ENCODE data around the gene TMX1. TPM values are rescaled to one million over a fixed set of nuclear protein-coding genes. Genes with fewer than 3 reads are reported as not detected.

The TMX1 gene
- total and polyA plus RNA-seq, 12 donors, result 4.0 to 14.5 (median 6.6) TPM

DNA sequence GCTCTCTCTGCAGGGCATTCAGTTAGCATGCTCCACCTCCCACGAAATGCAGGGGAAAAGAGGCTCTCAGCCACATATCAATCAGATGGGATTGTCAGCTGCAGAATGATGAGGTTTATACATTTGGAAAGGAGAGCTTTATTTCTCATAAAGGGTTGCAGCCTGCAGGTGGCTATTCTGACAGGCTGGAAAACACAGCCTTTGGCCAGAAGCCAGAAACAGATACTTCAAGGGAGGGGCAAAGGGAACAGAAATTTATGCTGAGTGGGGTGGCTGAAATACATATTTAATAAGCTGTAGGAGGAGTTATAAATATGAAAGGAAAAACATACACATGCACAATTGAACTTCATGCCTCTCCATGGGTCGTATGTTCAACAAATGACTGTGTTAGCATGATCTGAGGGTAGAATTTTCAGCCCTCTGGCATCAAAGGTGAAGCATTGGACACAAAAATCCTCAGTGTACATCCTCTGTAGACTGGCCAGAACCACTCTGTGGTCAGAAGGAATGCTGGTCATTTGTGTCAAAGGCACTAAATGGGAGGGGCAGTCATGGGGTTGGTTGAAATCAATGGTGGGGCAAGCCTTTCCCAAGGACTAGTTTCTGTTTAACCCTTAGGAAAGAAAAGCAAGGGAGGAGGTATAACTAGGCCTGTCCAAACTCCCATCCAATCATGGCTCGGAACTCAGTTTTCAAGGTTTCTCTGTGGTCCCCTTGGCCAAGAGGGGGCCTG is 62.4 kb downstream of the TMX1 start:
- intact Hi-C loops (cut with DNase I), result no loop called here
- ATAC-seq, result peak in 2 of 8 donors; percentile 27 to 31

DNA sequence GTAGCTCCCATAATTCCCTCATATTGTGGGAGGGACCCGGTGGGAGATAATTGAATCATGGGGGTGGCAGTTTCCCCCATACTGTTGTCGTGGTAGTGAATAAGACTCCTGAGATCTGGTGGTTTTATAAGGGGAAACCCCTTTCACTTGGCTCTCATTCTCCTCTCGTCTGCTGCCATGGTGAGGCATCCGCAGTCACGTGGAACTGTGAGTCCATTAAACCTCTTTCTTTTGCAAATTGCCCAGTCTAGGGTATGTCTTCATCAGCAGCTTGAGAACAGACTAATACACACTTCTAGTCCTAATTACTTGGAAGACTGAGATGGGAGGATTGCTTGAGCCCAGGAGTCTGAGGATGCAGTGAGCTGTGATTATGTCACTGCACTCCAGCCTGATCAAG is 64.4 kb downstream of the TMX1 start:
- H3K4me3 ChIP-seq, result no peak overlapping the region
- 88 to 94% methylated on average over 5 of the region's 5 CpGs for WGBS, 2 donors

More for the DNA sequence above, 62.4 kb downstream of the TMX1 start:
- Histone ChIP-seq H3K4me1 (peaks cover 0 to 29% (median 6%) of the 10 kb centered on the region in 9 donors), H3K9me3 (no peaks in the 10 kb centered on the region), H3K27ac (no peak overlapping the region), H3K27me3 (no peaks in the 10 kb centered on the region), H3K36me3 (no peaks in the 10 kb centered on the region), H3K4me3 (no peak overlapping the region)
- 82 to 88% methylated on average over 3 of the region's 3 CpGs for WGBS, 2 donors
- no peak for DNase-seq
- TF ChIP-seq, protein P1, sequence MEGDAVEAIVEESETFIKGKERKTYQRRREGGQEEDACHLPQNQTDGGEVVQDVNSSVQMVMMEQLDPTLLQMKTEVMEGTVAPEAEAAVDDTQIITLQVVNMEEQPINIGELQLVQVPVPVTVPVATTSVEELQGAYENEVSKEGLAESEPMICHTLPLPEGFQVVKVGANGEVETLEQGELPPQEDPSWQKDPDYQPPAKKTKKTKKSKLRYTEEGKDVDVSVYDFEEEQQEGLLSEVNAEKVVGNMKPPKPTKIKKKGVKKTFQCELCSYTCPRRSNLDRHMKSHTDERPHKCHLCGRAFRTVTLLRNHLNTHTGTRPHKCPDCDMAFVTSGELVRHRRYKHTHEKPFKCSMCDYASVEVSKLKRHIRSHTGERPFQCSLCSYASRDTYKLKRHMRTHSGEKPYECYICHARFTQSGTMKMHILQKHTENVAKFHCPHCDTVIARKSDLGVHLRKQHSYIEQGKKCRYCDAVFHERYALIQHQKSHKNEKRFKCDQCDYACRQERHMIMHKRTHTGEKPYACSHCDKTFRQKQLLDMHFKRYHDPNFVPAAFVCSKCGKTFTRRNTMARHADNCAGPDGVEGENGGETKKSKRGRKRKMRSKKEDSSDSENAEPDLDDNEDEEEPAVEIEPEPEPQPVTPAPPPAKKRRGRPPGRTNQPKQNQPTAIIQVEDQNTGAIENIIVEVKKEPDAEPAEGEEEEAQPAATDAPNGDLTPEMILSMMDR (IDR thresholded peaks at IDR 0.05), result no peak

GRCh38 chr14:51304941-51305340 is 64.9 kb downstream of the TMX1 start:
- peaks cover 0 to 27% (median 4%) of the 10 kb centered on the region in 9 donors for H3K4me1 ChIP-seq
- no peak overlapping the region for H3K4me3 ChIP-seq
- 80 to 81% methylated on average over 4 of the region's 4 CpGs for WGBS, 2 donors
- H3K36me3 ChIP-seq, result no peaks in the 10 kb centered on the region
- ATAC-seq (no peak), DNase-seq (no peak)
- H3K27ac ChIP-seq, result no peak overlapping the region
- intact Hi-C loops (cut with DNase I), result no loop called here
- no peaks in the 10 kb centered on the region for H3K9me3 ChIP-seq
- TF ChIP-seq, protein P1 (IDR thresholded peaks at IDR 0.05), result no peak
- H3K27me3 ChIP-seq, result no peaks in the 10 kb centered on the region

More for the DNA sequence above, 64.4 kb downstream of the TMX1 start:
- no peaks in the 10 kb centered on the region for H3K36me3 ChIP-seq
- TF ChIP-seq, protein P1 (IDR thresholded peaks at IDR 0.05), result no peak
- no peaks in the 10 kb centered on the region for H3K9me3 ChIP-seq
- H3K27ac ChIP-seq, result no peak overlapping the region
- no peak for ATAC-seq
- H3K4me1 ChIP-seq, result peaks cover 0 to 29% (median 4%) of the 10 kb centered on the region in 9 donors
- intact Hi-C loops (cut with DNase I), result no loop called here
- no peak for DNase-seq
- no peaks in the 10 kb centered on the region for H3K27me3 ChIP-seq

DNA sequence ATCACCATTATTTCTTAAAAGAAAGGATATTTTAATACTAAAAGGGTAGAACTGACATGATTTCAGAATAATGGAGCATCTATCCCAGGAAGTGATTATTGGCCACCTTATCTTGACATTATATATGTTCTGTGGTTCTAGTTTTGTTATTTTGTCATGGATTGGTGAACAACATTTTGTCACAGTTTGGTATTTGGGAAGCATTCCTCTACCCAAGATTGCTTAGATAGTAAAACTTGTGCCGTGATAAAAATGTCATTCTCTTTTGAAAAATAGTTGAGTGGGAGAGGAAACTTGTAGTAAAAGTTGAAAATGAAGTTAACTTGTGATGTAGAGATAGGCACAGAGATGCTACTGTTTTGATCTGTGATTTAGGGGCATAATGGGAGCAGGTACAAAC is 65.7 kb downstream of the TMX1 start:
- intact Hi-C loops (cut with DNase I), result no loop called here
- WGBS, 2 donors, result 97 to 100% methylated on average over 1 of the region's 1 CpG
- DNase-seq (no peak), ATAC-seq (no peak)
- Histone ChIP-seq H3K9me3 (no peaks in the 10 kb centered on the region), H3K27me3 (no peaks in the 10 kb centered on the region), H3K36me3 (no peaks in the 10 kb centered on the region), H3K4me1 (peaks cover 0 to 36% (median 9%) of the 10 kb centered on the region in 9 donors), H3K27ac (no peak overlapping the region), H3K4me3 (no peak overlapping the region)
- TF ChIP-seq, protein P1 (IDR thresholded peaks at IDR 0.05), result no peak

Other genes with a start within 250 kb of the TMX1 start
- gene TRIM9, start 145.1 kb upstream of the TMX1 start, total RNA-seq, result 1 to 10 TPM in 3 of 10 donors, under 1 TPM in 7; 0.33 to 1.3 (median 0.68) TPM
- under 1 TPM; 0.48 to 0.59 TPM for gene TRIM9, start 145.1 kb upstream of the TMX1 start, polyA plus RNA-seq